Astrocyte (in vitro differentiated cells and primary cell): Measurements from ENCODE around the gene HLF.

ENCODE experiments used
- EZH2 ChIP-seq: IDR thresholded peaks from 2 replicates; pipeline ENCODE4 v1.6.1; 2012; ENCODE audit warnings: mild to moderate bottlenecking, low read length, inconsistent platforms; ENCODE audit not compliant: insufficient read depth
- TF ChIP-seq, protein P1 (sequence below): IDR thresholded peaks from 2 replicates; pipeline ENCODE4 v1.5.1; 2011; ENCODE audit warnings: low read depth, mild to moderate bottlenecking, inconsistent platforms, low read length, moderate library complexity; ENCODE audit not compliant: insufficient read depth

GRCh38 chr17:55241097-55241496 is 23.7 kb upstream of the HLF start:
- TF ChIP-seq, protein P1, sequence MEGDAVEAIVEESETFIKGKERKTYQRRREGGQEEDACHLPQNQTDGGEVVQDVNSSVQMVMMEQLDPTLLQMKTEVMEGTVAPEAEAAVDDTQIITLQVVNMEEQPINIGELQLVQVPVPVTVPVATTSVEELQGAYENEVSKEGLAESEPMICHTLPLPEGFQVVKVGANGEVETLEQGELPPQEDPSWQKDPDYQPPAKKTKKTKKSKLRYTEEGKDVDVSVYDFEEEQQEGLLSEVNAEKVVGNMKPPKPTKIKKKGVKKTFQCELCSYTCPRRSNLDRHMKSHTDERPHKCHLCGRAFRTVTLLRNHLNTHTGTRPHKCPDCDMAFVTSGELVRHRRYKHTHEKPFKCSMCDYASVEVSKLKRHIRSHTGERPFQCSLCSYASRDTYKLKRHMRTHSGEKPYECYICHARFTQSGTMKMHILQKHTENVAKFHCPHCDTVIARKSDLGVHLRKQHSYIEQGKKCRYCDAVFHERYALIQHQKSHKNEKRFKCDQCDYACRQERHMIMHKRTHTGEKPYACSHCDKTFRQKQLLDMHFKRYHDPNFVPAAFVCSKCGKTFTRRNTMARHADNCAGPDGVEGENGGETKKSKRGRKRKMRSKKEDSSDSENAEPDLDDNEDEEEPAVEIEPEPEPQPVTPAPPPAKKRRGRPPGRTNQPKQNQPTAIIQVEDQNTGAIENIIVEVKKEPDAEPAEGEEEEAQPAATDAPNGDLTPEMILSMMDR: no peak
- TF ChIP-seq EZH2: no peak
